ENCODE data around the gene KDM3B. TPM values are rescaled to one million over a fixed set of nuclear protein-coding genes. Genes with fewer than 3 reads are reported as not detected.

KDM3B gene
- total RNA-seq, 1 donor from 2014 or later = 60.6 TPM

DNA sequence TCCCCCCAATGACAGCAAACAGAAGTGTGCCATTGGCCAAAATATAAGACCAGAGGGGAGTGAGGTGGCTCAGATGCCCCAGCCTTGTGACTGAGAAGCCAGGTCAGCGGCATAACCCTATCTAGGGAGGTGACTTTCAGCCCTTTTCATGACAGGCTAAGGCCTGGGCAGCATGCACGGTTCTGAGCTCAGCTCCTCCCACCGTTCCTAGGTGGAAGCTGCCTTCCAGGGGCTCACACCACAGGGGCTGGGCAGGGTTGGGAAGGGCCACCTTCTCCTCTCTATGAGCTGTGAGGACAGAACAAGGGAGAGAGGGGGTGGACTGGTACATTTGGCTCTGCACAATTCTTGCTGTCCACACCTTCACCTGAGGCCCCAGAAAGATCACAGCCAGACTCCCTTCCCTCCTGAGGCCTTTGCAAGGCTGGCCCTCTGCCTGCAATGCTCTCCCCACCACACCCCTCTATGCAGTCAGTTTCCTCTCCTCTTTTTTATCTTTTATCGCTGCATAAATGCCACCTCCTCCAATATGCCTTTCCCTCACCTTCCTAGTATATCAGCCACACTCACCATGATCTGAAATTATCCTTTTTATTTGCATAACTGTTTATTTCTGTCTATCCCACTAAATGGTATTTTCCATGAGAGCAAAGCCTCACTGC, 107.7 kb downstream of the KDM3B start:
- Histone ChIP-seq H3K36me3 (no peaks in the 10 kb centered on the region), H3K4me1 (peaks cover 6% of the 10 kb centered on the region), H3K27ac (no peak overlapping the region), H3K4me3 (no peak overlapping the region), H3K27me3 (no peaks in the 10 kb centered on the region), H3K9me3 (no peaks in the 10 kb centered on the region)
- ATAC-seq (no peak), DNase-seq (no peak)
- TF ChIP-seq, protein P1, sequence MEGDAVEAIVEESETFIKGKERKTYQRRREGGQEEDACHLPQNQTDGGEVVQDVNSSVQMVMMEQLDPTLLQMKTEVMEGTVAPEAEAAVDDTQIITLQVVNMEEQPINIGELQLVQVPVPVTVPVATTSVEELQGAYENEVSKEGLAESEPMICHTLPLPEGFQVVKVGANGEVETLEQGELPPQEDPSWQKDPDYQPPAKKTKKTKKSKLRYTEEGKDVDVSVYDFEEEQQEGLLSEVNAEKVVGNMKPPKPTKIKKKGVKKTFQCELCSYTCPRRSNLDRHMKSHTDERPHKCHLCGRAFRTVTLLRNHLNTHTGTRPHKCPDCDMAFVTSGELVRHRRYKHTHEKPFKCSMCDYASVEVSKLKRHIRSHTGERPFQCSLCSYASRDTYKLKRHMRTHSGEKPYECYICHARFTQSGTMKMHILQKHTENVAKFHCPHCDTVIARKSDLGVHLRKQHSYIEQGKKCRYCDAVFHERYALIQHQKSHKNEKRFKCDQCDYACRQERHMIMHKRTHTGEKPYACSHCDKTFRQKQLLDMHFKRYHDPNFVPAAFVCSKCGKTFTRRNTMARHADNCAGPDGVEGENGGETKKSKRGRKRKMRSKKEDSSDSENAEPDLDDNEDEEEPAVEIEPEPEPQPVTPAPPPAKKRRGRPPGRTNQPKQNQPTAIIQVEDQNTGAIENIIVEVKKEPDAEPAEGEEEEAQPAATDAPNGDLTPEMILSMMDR (IDR thresholded peaks at IDR 0.05) = no peak
- intact Hi-C loops (cut with DNase I) = no loop called here

DNA sequence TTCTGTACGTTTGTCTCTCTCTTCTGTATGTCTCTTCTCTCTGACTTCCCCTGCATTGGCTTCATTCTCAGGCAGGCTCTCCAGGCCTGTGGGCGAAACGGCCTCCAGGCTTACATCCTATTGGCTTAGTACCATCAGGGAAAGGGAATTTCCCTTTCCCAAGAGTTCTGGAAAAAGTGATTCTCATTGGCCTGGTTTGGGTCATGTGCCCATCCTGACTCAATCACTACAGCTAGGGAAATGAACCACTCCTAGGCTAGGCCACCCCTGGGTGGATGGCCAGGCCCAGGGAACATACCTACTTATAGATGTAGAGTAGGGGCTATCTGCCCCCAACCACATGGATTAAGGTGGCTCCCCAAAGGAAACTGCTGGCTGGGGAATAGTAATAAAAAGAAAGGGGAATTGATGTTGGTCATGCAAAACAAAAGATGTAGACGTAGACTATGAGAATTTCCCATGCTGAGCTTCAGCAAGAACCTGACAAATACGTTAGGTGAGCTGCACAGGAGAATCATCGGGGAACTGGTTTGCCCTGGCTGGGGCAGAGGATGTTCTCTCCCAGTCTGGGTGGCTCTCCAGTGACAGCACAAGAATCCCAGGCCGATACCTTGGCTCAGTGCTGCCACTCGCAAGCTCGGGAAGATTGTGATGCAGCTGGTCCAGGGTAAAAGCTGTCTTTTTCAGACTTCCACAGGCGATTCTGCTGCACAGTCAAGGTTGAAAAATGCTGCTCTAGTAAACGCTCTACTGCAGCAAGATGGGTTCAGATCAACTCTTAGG, 109.0 kb downstream of the KDM3B start:
- Histone ChIP-seq H3K36me3 (no peaks in the 10 kb centered on the region), H3K27ac (no peak overlapping the region), H3K9me3 (no peaks in the 10 kb centered on the region), H3K4me3 (no peak overlapping the region), H3K27me3 (no peaks in the 10 kb centered on the region), H3K4me1 (peaks cover 13% of the 10 kb centered on the region)
- TF ChIP-seq, protein P1 (IDR thresholded peaks at IDR 0.05) = no peak
- intact Hi-C loops (cut with DNase I) = no loop called here
- ATAC-seq (no peak), DNase-seq (peak; percentile 45)

DNA sequence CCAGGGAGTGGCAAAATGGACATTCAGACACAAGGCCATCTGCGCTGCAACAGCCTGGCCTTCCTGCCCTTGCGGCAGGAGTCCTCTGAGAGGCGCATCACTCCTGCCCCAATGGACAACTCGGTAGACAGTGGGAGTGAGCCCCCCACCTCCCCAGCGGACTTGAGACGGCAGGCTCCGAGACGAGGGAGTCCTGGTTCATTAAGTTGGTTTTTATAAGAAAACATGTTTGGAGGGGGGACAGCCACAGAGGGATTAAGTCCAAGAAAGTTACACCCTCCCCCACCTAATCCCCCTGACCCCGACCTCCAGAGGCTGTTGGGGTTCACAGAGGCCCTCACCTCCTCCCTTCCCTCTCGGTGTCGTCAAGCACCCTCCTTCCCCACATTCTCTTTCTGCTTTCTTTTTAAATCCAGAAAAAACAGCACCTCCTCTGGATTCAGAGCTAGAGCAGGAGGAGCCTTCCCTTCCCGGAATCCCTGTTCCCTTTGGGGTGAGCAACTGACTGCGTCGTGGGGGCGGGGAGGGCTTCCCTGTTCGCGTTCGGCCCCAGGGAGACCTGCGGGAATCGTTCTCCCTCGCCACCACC, 111.0 kb downstream of the KDM3B start:
- Histone ChIP-seq H3K27me3 (no peaks in the 10 kb centered on the region), H3K4me3 (peak overlapping the region; percentile 86), H3K4me1 (peaks cover 27% of the 10 kb centered on the region), H3K36me3 (peaks cover 14% of the 10 kb centered on the region), H3K9me3 (no peaks in the 10 kb centered on the region), H3K27ac (peak overlapping the region; percentile 98)
- TF ChIP-seq, protein P1 (IDR thresholded peaks at IDR 0.05) = no peak
- ATAC-seq = no peak
- intact Hi-C loops (cut with DNase I) = no loop called here
- DNase-seq = no peak

DNA sequence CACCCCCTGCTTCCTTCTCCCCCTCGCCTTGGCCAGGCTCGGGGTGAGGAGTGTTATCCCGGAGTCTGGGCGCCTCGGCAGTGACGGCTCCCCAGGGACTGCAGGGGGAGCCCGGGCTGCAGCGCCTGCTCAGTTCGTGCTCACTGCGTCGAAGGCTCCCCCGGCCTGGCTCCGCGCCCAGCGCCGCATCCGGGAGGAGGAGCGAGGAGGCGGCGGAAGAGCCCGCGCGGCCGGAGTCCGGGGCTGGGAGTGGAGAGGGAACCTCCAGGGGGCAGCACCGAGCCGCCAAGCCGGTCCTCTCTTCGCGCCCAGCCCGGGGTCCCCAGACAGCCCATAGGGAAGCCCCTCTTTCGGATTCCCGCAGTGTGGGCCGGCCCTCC, 111.5 kb downstream of the KDM3B start:
- intact Hi-C loops (cut with DNase I) = no loop called here
- TF ChIP-seq, protein P1 (IDR thresholded peaks at IDR 0.05) = peak; percentile 93
- Histone ChIP-seq H3K27me3 (no peaks in the 10 kb centered on the region), H3K4me1 (peaks cover 27% of the 10 kb centered on the region), H3K27ac (peak overlapping the region; percentile 98), H3K4me3 (peak overlapping the region; percentile 86), H3K9me3 (no peaks in the 10 kb centered on the region), H3K36me3 (peaks cover 14% of the 10 kb centered on the region)
- peak; percentile 98 for DNase-seq
- peak; percentile 81 for ATAC-seq

DNA sequence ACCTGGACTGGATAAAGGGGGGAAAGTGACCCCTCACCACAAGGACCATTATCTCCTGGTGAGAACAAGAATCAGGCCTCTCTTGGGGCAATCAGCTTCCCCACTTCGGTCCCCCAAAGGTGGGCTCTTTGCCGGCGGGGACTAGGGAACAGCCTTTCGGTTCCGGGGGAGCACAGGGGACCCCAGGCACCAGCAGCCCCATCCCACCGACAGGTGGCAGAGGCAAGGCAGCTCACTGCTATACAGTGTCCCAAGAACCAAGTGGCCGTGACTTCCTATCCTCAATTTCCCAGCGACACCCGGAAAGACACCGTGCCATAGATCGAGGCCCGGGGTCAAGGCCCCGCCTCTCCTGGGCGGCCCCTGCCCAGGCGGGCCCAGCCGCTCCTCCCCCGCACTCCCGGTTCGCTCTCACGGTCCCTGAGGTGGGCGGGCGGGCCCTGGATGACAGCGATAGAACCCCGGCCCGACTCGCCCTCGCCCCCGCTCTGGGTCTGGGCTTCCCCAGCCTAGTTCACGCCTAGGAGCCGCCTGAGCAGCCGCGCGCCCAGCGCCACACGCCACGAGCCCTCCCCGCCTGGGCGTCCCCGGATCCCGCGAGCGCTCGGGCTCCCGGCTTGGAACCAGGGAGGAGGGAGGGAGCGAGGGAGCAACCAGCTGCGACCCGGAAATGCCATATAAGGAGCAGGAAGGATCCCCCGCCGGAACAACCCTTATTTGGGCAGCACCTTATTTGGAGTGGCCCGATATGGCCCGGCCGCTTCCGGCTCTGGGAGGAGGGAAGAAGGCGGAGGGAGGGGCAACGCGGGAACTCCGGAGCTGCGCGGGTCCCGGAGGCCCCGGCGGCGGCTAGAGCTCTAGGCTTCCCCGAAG, 112.1 kb downstream of the KDM3B start:
- peak overlapping the region; percentile 98 for H3K27ac ChIP-seq
- peaks cover 14% of the 10 kb centered on the region for H3K36me3 ChIP-seq
- DNase-seq = peak; percentile 97
- no peaks in the 10 kb centered on the region for H3K9me3 ChIP-seq
- peaks cover 27% of the 10 kb centered on the region for H3K4me1 ChIP-seq
- H3K27me3 ChIP-seq = no peaks in the 10 kb centered on the region
- ATAC-seq = peak; percentile 86
- peak overlapping the region; percentile 86 for H3K4me3 ChIP-seq
- intact Hi-C loops (cut with DNase I) = no loop called here
- TF ChIP-seq, protein P1 (IDR thresholded peaks at IDR 0.05) = no peak

Measured in upper lobe of right lung (tissue), 1 donor.